ENCODE measurements around the gene EIPR1. TPM values are rescaled to one million over a fixed set of nuclear protein-coding genes. Genes with fewer than 3 reads are reported as not detected.

The EIPR1 gene
- total and polyA plus RNA-seq, 2 of the 13 experiments (the other 11 are each of a cell fraction or from before 2014, with no cell fraction given) = 70.0 to 96.3 TPM

- Histone ChIP-seq H3K36me3 (replicated peaks in 1 of 2; ENCODE audit: control insufficient read depth in 1 of 2, insufficient read depth in 2 of 2, low read length in 2 of 2) (peaks cover 20 to 34% of the 10 kb centered on the region in 2 experiments), H2AFZ (ENCODE audit: low read length) (no peak overlapping the region), H3K4me2 (ENCODE audit: low read depth, low read length) (no peak overlapping the region), H3K27ac (ENCODE audit: extremely low read length, insufficient read depth, low read length) (no peak overlapping the region), H3K79me2 (ENCODE audit: insufficient read depth, low read length) (no peaks in the 10 kb centered on the region), H4K20me1 (ENCODE audit: insufficient read depth, low read length) (no peaks in the 10 kb centered on the region), H3K27me3 (ENCODE audit: control insufficient read depth in 1 of 2, insufficient read depth in 2 of 2, low read length in 2 of 2) (no peaks in the 10 kb centered on the region), H3K9ac (ENCODE audit: insufficient read depth, low read depth, low read length) (no peak overlapping the region), H3K9me3 (ENCODE audit: low read length) (no peaks in the 10 kb centered on the region), H3K4me1 (ENCODE audit: insufficient read depth, low read length) (no peaks in the 10 kb centered on the region), H3K4me3 (replicated peaks in 1 of 3; ENCODE audit: insufficient read depth in 1 of 3, low read depth in 2 of 3, low read length in 3 of 3) (no peak overlapping the region)
- no peak for FAIRE-seq
- CTCF ChIA-PET (ENCODE audit: low intra/inter-chr PET ratio, low total read pairs) = no interaction called here
- no TSS peak for BruUV-seq (replicated peaks)
- intact Hi-C loops (cut with micrococcal nuclease; ENCODE audit: unreplicated experiment) (no loop called here), in situ Hi-C loops (cut with HindIII; ENCODE audit: extremely low pct_ligation_motif_present, low pct_unique_long_range_greater_than_20kb) (no loop called here)
- DNase-seq (ENCODE audit: low spot score) = no peak
- ATAC-seq = no peak; the same call in 2 of the 3 replicates
- POLR2A ChIA-PET = no interaction called here
- 98% methylated on average over 21 of the region's 21 CpGs for WGBS (ENCODE audit: low lambda C conversion rate)
- TF ChIP-seq AGO2 (optimal IDR thresholded peaks at IDR 0.05; ENCODE audit: low read depth, low read length) (peak; percentile 50), TIGD3 (CRISPR knock-in tag; IDR thresholded peaks at IDR 0.05; ENCODE audit: borderline replicate concordance) (no peak)
Observed at GRCh38 chr2:3188405-3188946, 189.1 kb downstream of the EIPR1 start.

- H3K27me3 ChIP-seq (ENCODE audit: control insufficient read depth in 1 of 2, insufficient read depth in 2 of 2, low read length in 2 of 2) = no peaks in the 10 kb centered on the region
- no peak for FAIRE-seq
Observed at GRCh38 chr2:3187467-3187866, 190.2 kb downstream of the EIPR1 start.

More at GRCh38 chr2:3187467-3187866, 190.2 kb downstream of the EIPR1 start:
- ChIA-PET POLR2A (no interaction called here), CTCF (ENCODE audit: low intra/inter-chr PET ratio, low total read pairs) (no interaction called here)
- BruUV-seq (replicated peaks) = no TSS peak
- peaks cover 20 to 24% of the 10 kb centered on the region in 2 experiments for H3K36me3 ChIP-seq (replicated peaks in 1 of 2; ENCODE audit: control insufficient read depth in 1 of 2, insufficient read depth in 2 of 2, low read length in 2 of 2)
- H3K4me2 ChIP-seq (ENCODE audit: low read depth, low read length) = no peak overlapping the region
- H3K4me1 ChIP-seq (ENCODE audit: insufficient read depth, low read length) = no peaks in the 10 kb centered on the region
- WGBS (ENCODE audit: low lambda C conversion rate) = 98% methylated on average over 12 of the region's 12 CpGs
- DNase-seq (ENCODE audit: low spot score) = no peak
- no peaks in the 10 kb centered on the region for H3K9me3 ChIP-seq (ENCODE audit: low read length)
- H3K79me2 ChIP-seq (ENCODE audit: insufficient read depth, low read length) = no peaks in the 10 kb centered on the region
- ATAC-seq = no peak
- intact Hi-C loops (cut with micrococcal nuclease; ENCODE audit: unreplicated experiment) = no loop called here
- H4K20me1 ChIP-seq (ENCODE audit: insufficient read depth, low read length) = no peaks in the 10 kb centered on the region
- H3K9ac ChIP-seq (ENCODE audit: insufficient read depth, low read depth, low read length) = no peak overlapping the region
- no peak overlapping the region for H3K27ac ChIP-seq (ENCODE audit: extremely low read length, insufficient read depth, low read length)
- TF ChIP-seq ZNF850 (CRISPR knock-in tag; conservative IDR thresholded peaks at IDR 0.05) = no peak
- TF ChIP-seq JDP2 (CRISPR knock-in tag; IDR thresholded peaks at IDR 0.05; ENCODE audit: borderline replicate concordance) = no peak
- TF ChIP-seq ETV6 (CRISPR knock-in tag; conservative IDR thresholded peaks at IDR 0.05) = no peak
- no peak for TF ChIP-seq E2F5 (CRISPR knock-in tag; conservative IDR thresholded peaks at IDR 0.05)
- TF ChIP-seq ZNF768 (CRISPR knock-in tag; IDR thresholded peaks at IDR 0.05) = no peak
- no peak for TF ChIP-seq ZNF260 (CRISPR knock-in tag; IDR thresholded peaks at IDR 0.05; ENCODE audit: borderline replicate concordance, low read depth)
- no peak for TF ChIP-seq ZNF160 (CRISPR knock-in tag; IDR thresholded peaks at IDR 0.05)
- no peak for TF ChIP-seq MTF2 (CRISPR knock-in tag; IDR thresholded peaks at IDR 0.05; ENCODE audit: borderline replicate concordance)
- TF ChIP-seq RARA (CRISPR knock-in tag; IDR thresholded peaks at IDR 0.05) = no peak
- TF ChIP-seq SYNCRIP (IDR thresholded peaks at IDR 0.05; ENCODE audit: insufficient read depth, low read depth, low read length) = no peak
- no peak for TF ChIP-seq ARID3A (IDR thresholded peaks at IDR 0.05; ENCODE audit: low read depth, low read length)
- no peak overlapping the region for H2AFZ ChIP-seq (ENCODE audit: low read length)
- H3K4me3 ChIP-seq (replicated peaks in 1 of 3; ENCODE audit: insufficient read depth in 1 of 3, low read depth in 2 of 3, low read length in 3 of 3) = no peak overlapping the region
- in situ Hi-C loops (cut with HindIII; ENCODE audit: extremely low pct_ligation_motif_present, low pct_unique_long_range_greater_than_20kb) = no loop called here

Measured in HepG2 (cell line).